A172 (cell line): ENCODE measurements around the gene PRDM16. TPM values are rescaled to one million over a fixed set of nuclear protein-coding genes. Genes with fewer than 3 reads are reported as not detected.

Experiments used
- DNase-seq: peaks from one replicate; pipeline ENCODE4 v3.0.0-alpha.2; 2015; ENCODE audit warnings: low spot score
- total RNA-seq: library from RNA; depleted of rRNA; stranded (reverse); fragments of >200 nt; shearing (Covaris generic); gene quantifications from 2 replicates; pipeline ENCODE4 v1.2.3, GENCODE V29; 2014; rRNA removed

The PRDM16 gene
- total RNA-seq, 1 experiment from 2014 or later: 0.84 TPM

GRCh38 chr1:3485016-3485415, 416.0 kb downstream of the PRDM16 start:
- DNase-seq: no peak

Other genes with a start within 250 kb of the PRDM16 start
- gene ACTRT2, start 47.7 kb upstream of the PRDM16 start, total RNA-seq: not detected in 2 replicates